ENCODE results near the gene ADAMTS9. TPM values are rescaled to one million over a fixed set of nuclear protein-coding genes. Genes with fewer than 3 reads are reported as not detected.

The ADAMTS9 gene
- total RNA-seq, 4 donors from 2014 or later: 136 to 1,116 (median 230) TPM

DNA sequence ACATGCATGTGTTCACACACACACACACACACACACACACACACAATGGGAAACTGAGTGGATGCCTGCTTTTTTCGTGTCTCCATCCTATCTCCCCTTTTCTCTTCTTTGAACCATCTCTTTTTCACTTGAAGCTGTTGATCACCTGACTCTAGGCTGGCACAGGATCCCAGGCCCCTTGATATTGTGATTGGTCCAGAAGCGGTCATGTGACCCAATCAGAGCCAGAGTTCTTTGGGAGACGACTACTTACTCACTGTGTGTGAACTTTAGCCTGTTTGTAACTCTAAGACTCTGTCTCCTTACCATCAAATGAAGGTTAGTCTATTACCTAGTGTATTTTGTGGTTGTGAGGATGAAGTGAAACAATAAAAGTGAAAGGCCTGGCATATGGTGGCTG is 172.9 kb downstream of the ADAMTS9 start:
- DNase-seq (ENCODE audit: low spot score) (no peak), ATAC-seq (ENCODE audit: low FRiP score) (no peak)
- TF ChIP-seq, protein P1, sequence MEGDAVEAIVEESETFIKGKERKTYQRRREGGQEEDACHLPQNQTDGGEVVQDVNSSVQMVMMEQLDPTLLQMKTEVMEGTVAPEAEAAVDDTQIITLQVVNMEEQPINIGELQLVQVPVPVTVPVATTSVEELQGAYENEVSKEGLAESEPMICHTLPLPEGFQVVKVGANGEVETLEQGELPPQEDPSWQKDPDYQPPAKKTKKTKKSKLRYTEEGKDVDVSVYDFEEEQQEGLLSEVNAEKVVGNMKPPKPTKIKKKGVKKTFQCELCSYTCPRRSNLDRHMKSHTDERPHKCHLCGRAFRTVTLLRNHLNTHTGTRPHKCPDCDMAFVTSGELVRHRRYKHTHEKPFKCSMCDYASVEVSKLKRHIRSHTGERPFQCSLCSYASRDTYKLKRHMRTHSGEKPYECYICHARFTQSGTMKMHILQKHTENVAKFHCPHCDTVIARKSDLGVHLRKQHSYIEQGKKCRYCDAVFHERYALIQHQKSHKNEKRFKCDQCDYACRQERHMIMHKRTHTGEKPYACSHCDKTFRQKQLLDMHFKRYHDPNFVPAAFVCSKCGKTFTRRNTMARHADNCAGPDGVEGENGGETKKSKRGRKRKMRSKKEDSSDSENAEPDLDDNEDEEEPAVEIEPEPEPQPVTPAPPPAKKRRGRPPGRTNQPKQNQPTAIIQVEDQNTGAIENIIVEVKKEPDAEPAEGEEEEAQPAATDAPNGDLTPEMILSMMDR (IDR thresholded peaks at IDR 0.05): no peak

DNA sequence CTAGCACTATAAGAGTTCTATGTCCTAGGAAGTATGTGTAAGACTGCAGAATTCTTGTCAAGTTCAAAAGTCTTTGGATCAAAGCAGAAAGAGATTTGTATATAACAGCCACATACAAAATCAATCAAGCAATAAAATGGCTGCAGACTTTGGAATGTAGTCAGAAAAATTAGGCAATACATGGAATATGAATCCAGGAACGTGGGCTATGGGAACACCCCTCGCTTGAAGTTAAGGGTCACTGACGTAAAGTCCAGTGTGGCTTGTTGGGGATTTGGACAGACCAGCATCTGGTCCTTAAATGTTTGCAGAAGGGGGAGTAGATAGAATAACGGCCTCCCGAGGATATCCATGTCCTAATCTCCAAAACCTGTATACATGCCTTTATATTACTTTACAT is 178.6 kb downstream of the ADAMTS9 start:
- TF ChIP-seq, protein P1 (IDR thresholded peaks at IDR 0.05): no peak
- ATAC-seq (ENCODE audit: low FRiP score) (no peak), DNase-seq (ENCODE audit: low spot score) (no peak)

DNA sequence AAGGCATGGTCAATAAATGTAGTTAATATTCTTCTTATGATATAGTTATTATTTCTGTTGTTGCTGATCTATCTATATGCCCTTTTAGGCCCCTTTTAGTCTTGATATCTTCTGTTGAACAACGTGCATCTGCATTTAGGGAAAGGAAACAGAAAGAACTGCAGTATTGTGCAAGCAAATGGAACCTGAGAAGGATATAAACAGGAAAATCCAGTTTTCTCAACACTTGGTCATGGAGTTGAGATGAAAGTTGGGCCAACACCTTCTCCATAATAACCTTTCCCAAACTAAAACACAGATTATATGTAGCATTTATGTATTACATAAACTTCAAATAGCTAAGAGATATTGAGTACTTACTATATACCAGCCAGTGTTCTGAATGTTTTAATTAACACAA is 179.7 kb downstream of the ADAMTS9 start:
- TF ChIP-seq, protein P1 (IDR thresholded peaks at IDR 0.05): no peak
- ATAC-seq (ENCODE audit: low FRiP score) (no peak), DNase-seq (ENCODE audit: low spot score) (no peak)

DNA sequence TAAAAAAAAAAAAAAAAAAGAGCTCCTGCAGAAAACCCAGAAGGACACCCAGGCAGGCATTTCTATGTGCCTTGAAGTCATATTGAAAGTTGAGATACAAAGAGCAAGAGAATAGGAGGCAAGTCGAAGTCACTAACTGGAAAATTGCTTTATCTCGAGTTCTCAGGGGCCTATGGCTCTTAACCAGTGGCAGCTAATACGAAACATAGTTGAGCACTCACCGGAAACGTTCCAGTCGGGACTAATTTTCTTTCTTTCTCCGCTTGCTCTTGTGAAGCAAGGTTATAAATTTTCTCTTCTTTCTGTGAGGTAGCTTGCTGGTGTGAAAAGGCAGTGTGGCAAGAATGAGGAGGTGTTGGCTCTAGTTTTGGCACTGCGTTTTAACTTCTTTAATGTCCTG is 181.5 kb downstream of the ADAMTS9 start:
- DNase-seq (ENCODE audit: low spot score) (no peak), ATAC-seq (ENCODE audit: low FRiP score) (no peak)
- TF ChIP-seq, protein P1 (IDR thresholded peaks at IDR 0.05): no peak

DNA sequence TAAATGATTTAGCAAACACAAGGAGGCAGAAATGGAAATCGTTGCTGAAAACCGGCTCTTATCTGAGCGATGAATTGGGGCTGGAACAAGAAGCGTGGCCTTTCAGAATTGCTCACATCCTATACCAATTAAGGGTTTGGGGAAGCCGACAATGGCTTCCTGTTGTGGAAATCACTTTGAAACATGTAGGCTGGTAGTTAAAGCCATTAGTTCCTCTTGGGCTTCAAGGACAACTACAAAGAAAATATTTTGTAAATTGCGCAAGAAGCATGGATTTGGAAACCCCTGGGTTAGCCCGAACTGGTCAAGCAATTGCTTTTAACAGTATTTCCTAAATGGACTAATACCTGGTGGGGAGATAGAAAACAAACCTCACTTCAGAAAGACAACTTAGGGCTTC is 182.4 kb downstream of the ADAMTS9 start:
- ATAC-seq (ENCODE audit: low FRiP score) (no peak), DNase-seq (ENCODE audit: low spot score) (no peak)
- TF ChIP-seq, protein P1 (IDR thresholded peaks at IDR 0.05): no peak

DNA sequence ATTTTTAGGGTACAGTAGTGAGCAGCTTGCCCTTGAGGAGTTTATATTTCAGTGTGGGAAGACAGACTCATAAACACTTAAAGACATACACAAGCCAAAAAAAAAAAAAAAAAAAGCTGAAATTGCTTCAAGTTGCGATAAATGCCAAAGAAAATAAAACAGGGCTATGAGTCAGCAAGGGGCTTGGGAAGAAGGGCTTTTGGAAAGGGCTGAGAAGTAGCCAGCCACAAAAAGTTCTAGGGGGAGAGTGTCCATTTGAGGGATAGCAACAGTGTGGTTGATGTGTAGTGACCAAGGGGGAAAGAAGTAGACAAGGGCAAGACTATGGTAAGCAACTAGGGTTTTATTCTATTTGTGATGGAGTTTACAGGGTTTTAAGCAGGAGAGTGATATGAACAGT is 185.5 kb downstream of the ADAMTS9 start:
- DNase-seq (ENCODE audit: low spot score) (no peak), ATAC-seq (ENCODE audit: low FRiP score) (no peak)
- TF ChIP-seq, protein P1 (IDR thresholded peaks at IDR 0.05): no peak

DNA sequence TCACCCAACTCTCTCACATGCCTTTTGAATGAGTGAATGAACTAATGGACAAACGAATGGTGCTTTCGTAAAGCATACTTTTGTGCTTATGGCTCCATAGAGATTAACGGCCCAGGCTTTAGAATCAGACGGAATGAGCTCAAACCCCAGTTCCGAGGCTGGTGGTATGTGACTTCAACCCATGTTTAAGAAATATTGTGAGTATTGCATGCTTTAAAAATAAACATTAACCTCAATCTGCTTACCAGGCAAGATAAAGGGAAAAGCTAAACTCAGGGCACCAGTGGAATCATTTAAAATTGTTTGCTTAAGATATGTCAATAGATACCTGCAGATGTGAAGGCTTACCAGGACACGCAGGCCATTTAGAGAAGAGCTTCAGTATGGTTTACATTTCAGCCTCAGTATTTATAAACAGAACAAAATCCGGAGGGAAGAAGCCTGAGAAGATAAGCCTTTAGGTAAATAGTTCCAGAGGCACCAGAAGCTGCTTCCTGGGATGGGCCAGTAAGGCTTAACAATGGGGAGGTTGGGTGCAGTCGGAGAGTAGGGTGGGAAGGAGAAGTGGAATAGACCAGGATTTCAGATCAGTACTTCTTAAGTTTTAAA is 186.4 kb downstream of the ADAMTS9 start:
- TF ChIP-seq, protein P1 (IDR thresholded peaks at IDR 0.05): no peak
- ATAC-seq (ENCODE audit: low FRiP score) (no peak), DNase-seq (ENCODE audit: low spot score) (no peak)
